Body of pancreas (tissue), 4 donors: ENCODE results near the gene SCCPDH. TPM values are rescaled to one million over a fixed set of nuclear protein-coding genes. Genes with fewer than 3 reads are reported as not detected.

ENCODE experiments used
- ATAC-seq: fragments of 150-250 bp; one replicate; pipeline ENCODE4 v1.9.1; 2016
- DNase-seq, 4 donors: peaks; one replicate each; pipeline ENCODE4 v3.0.0-alpha.2; 2019
- H3K27ac ChIP-seq, 4 donors: fragments of 200-600 bp; sonication (generic); 1 replicate in 3 of 4; 2 replicates in 1 of 4; pipeline versions ENCODE4 v1.5.1 to v1.6.1; 2016 to 2019; ENCODE audit warnings: mild to moderate bottlenecking in 1 of 4, mixed read lengths in 1 of 4, moderate library complexity in 1 of 4
- H3K27me3 ChIP-seq, 2 donors: fragments of 200-600 bp; sonication (generic); one replicate each; pipeline ENCODE4 v1.6.0; 2016; ENCODE audit warnings: mild to moderate bottlenecking in 1 of 2
- H3K36me3 ChIP-seq, 2 donors: fragments of 200-600 bp; sonication (generic); replicated peaks in 1 of 2; 2 replicates each; pipeline ENCODE4 v1.5.1; 2016; ENCODE audit warnings: low read depth in 2 of 2; ENCODE audit not compliant: insufficient read depth in 1 of 2
- H3K4me1 ChIP-seq: fragments of 200-600 bp; sonication (generic); one replicate; pipeline ENCODE4 v1.6.0; 2016
- H3K4me3 ChIP-seq, 2 donors: fragments of 200-600 bp; sonication (generic); 1 replicate in 1 of 2; 2 replicates in 1 of 2; pipeline ENCODE4 v1.5.1; 2016 to 2019
- H3K9me3 ChIP-seq, 3 donors: fragments of 200-600 bp; sonication (generic); 1 replicate in 2 of 3; 2 replicates in 1 of 3; pipeline ENCODE4 v1.5.1; 2016
- CTCF ChIP-seq, 7 experiments: fragments of 450-650 bp in 4 of 7; fragments of 200-600 bp in 3 of 7; sonication (generic) in 3 of 7; IDR thresholded peaks; one replicate each; pipeline ENCODE4 v1.5.1; 2016 to 2019; ENCODE audit warnings: antibody characterized with exemption in 7 of 7
- POLR2A ChIP-seq, 3 donors: fragments of 450-650 bp; IDR thresholded peaks; one replicate each; pipeline ENCODE4 v1.6.1; 2016; ENCODE audit warnings: antibody characterized with exemption in 3 of 3, mild to moderate bottlenecking in 2 of 3
- WGBS, 2 donors: methylation state at CpG; one replicate each; pipeline ENCODE4 v1.1.5; 2017; 5-methylcytosine and 5-hydroxymethylcytosine counted together
- intact Hi-C: fragments of 100-400 bp; cut with DNase I; formaldehyde crosslinking; loops from one replicate; pipeline ENCODE4 v1.15.1; 2023
- total RNA-seq, 2 donors: library from RNA; depleted of rRNA; stranded (reverse); fragments of >200 nt; gene quantifications; one replicate each; pipeline ENCODE4 v1.1.0, GENCODE V29; 2016

The SCCPDH gene
- total RNA-seq, 2 donors from 2014 or later = 9.9 to 15.0 TPM

- no peak overlapping the region for H3K27ac ChIP-seq
- TF ChIP-seq POLR2A (IDR thresholded peaks at IDR 0.05) = no peak
- no peak for TF ChIP-seq CTCF (IDR thresholded peaks at IDR 0.05)
- no peaks in the 10 kb centered on the region for H3K4me1 ChIP-seq
- DNase-seq (no peak), ATAC-seq (no peak)
- no peaks in the 10 kb centered on the region for H3K9me3 ChIP-seq
- no peaks in the 10 kb centered on the region for H3K27me3 ChIP-seq
- no peak overlapping the region for H3K4me3 ChIP-seq
- H3K36me3 ChIP-seq = peaks cover 0 to 5% of the 10 kb centered on the region in 2 donors
- 95 to 97% methylated on average over 4 of the region's 4 CpGs for WGBS, 2 donors
- intact Hi-C loops = no loop called here
Observed at GRCh38 chr1:246773213-246773641, 49.0 kb downstream of the SCCPDH start.

GRCh38 chr1:246775531-246776385 lies 51.5 kb downstream of the SCCPDH start:
- DNase-seq = no peak
- TF ChIP-seq POLR2A (IDR thresholded peaks at IDR 0.05) (no peak), CTCF (IDR thresholded peaks at IDR 0.05) (no peak)
- Histone ChIP-seq H3K36me3 (peaks cover 0 to 5% of the 10 kb centered on the region in 2 donors), H3K9me3 (no peaks in the 10 kb centered on the region), H3K4me1 (no peaks in the 10 kb centered on the region), H3K27me3 (no peaks in the 10 kb centered on the region), H3K27ac (no peak overlapping the region), H3K4me3 (no peak overlapping the region)
- no peak for ATAC-seq
- intact Hi-C loops = no loop called here
- WGBS, 2 donors = 93% methylated on average over 23 of the region's 23 CpGs

- H3K4me3 ChIP-seq = no peak overlapping the region
- intact Hi-C loops = no loop called here
- peaks cover 0 to 5% of the 10 kb centered on the region in 2 donors for H3K36me3 ChIP-seq
- H3K27me3 ChIP-seq = no peaks in the 10 kb centered on the region
- H3K4me1 ChIP-seq = no peaks in the 10 kb centered on the region
- no peak for ATAC-seq
- TF ChIP-seq POLR2A (IDR thresholded peaks at IDR 0.05) (no peak), CTCF (IDR thresholded peaks at IDR 0.05) (no peak)
- H3K27ac ChIP-seq = no peak overlapping the region
- no peaks in the 10 kb centered on the region for H3K9me3 ChIP-seq
- WGBS, 2 donors = 93 to 94% methylated on average over 6 of the region's 6 CpGs
- DNase-seq = no peak
Observed at GRCh38 chr1:246776923-246777322, 52.7 kb downstream of the SCCPDH start.

- Histone ChIP-seq H3K27me3 (no peaks in the 10 kb centered on the region), H3K9me3 (no peaks in the 10 kb centered on the region), H3K4me3 (no peak overlapping the region), H3K36me3 (peaks cover 0 to 5% of the 10 kb centered on the region in 2 donors), H3K4me1 (peaks cover 6% of the 10 kb centered on the region), H3K27ac (no peak overlapping the region)
- TF ChIP-seq POLR2A (IDR thresholded peaks at IDR 0.05) (no peak), CTCF (IDR thresholded peaks at IDR 0.05) (no peak)
- intact Hi-C loops = no loop called here
- WGBS, 2 donors = 86 to 87% methylated on average over 9 to 10 of the region's 10 CpGs
- DNase-seq (no peak), ATAC-seq (no peak)
Observed at GRCh38 chr1:246778663-246779062, 54.5 kb downstream of the SCCPDH start.
